Bronchial epithelial cell (primary cell): ENCODE measurements around the gene RBM10. TPM values are rescaled to one million over a fixed set of nuclear protein-coding genes. Genes with fewer than 3 reads are reported as not detected.

Source experiments
- DNase-seq: peaks from one replicate; pipeline ENCODE4 v3.0.0-alpha.2; 2010; ENCODE audit warnings: low read depth
- FAIRE-seq: peaks from 2 replicates; lab custom pipeline; 2011; peaks lifted over from hg19 to GRCh38; lab: Jason Lieb, UNC
- H3K27me3 ChIP-seq: 2 replicates; pipeline ENCODE4 v1.5.1; 2011; ENCODE audit warnings: low read length; ENCODE audit not compliant: control insufficient read depth, insufficient read depth
- H3K36me3 ChIP-seq: 2 replicates; pipeline ENCODE4 v1.5.1; 2011; ENCODE audit warnings: low read length; ENCODE audit not compliant: control insufficient read depth, insufficient read depth
- H3K4me3 ChIP-seq: 2 replicates; pipeline ENCODE4 v1.5.1; 2011; ENCODE audit warnings: mild to moderate bottlenecking, low read depth, low read length, control low read depth
- CTCF ChIP-seq: IDR thresholded peaks from 2 replicates; pipeline ENCODE4 v1.5.1; 2011; ENCODE audit warnings: mild to moderate bottlenecking, moderate library complexity, low read length, control low read depth, inconsistent platforms; ENCODE audit not compliant: insufficient read depth, severe bottlenecking
- total RNA-seq: library from RNA; depleted of rRNA; stranded (reverse); fragments of >200 nt; gene quantifications from 2 replicates; pipeline ENCODE4 v1.2.1, GENCODE V29; 2014

RBM10 gene
- total RNA-seq, 1 donor from 2014 or later: 29.0 TPM

GRCh38 chrX:47138171-47138570 is 6.8 kb upstream of the RBM10 start:
- peaks cover 1% of the 10 kb centered on the region for H3K36me3 ChIP-seq
- no peak overlapping the region for H3K4me3 ChIP-seq
- no peak for TF ChIP-seq CTCF
- FAIRE-seq (no peak), DNase-seq (no peak)
- no peaks in the 10 kb centered on the region for H3K27me3 ChIP-seq

GRCh38 chrX:47143894-47144625 is 961 bp upstream of the RBM10 start:
- FAIRE-seq (no peak), DNase-seq (peak; percentile 13)
- H3K36me3 ChIP-seq: peaks cover 1% of the 10 kb centered on the region
- H3K4me3 ChIP-seq: peak overlapping the region; percentile 76
- no peaks in the 10 kb centered on the region for H3K27me3 ChIP-seq
- no peak for TF ChIP-seq CTCF

- no peak for DNase-seq
- no peak for FAIRE-seq
- Histone ChIP-seq H3K36me3 (peaks cover 1% of the 10 kb centered on the region), H3K27me3 (no peaks in the 10 kb centered on the region), H3K4me3 (peak overlapping the region; percentile 76)
- no peak for TF ChIP-seq CTCF
Observed at GRCh38 chrX:47145395-47146120, 537 bp downstream of the RBM10 start.

DNA sequence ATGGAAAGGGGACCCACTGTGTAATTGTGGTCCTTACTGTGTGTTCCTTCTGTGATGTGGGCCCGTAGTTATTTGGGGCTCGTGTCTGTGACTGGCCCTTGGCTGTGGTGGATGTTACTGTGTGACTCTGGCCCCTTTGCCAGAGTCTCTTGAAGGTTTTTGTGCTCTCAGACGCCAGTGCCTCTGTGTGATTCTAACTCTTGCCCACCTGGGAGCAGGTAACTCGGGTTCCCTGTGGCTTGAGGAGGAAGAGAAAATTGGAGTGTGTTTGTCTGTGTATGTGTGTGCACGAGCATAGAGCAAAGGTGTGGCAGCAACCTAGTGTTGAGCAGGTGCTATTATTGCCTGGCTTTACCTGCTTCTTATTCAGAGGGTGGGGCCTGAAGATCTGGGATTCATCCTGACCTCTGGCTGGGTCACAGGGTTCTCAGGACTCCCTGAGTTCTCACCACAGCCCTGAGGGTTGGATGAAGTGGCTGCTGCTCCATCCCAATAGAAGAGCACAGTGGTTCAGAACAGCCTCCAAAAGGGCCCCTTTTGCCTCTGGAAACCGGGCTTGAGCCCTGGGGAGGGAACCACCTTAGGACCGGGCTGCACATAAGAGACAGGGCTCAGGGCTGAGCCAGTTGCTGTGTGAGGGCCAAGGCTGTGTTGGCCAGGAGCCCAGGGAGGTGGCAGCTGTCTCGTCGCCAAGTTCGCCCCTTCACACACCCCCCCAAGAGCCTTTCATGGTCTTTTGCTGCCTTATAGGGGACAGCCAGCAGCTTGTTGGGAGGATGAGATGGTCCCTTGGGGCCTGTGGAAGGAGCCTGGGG is 1.3 kb downstream of the RBM10 start:
- FAIRE-seq (no peak), DNase-seq (peak; percentile 10)
- Histone ChIP-seq H3K27me3 (no peaks in the 10 kb centered on the region), H3K4me3 (peak overlapping the region; percentile 76), H3K36me3 (peaks cover 1% of the 10 kb centered on the region)
- no peak for TF ChIP-seq CTCF

DNA sequence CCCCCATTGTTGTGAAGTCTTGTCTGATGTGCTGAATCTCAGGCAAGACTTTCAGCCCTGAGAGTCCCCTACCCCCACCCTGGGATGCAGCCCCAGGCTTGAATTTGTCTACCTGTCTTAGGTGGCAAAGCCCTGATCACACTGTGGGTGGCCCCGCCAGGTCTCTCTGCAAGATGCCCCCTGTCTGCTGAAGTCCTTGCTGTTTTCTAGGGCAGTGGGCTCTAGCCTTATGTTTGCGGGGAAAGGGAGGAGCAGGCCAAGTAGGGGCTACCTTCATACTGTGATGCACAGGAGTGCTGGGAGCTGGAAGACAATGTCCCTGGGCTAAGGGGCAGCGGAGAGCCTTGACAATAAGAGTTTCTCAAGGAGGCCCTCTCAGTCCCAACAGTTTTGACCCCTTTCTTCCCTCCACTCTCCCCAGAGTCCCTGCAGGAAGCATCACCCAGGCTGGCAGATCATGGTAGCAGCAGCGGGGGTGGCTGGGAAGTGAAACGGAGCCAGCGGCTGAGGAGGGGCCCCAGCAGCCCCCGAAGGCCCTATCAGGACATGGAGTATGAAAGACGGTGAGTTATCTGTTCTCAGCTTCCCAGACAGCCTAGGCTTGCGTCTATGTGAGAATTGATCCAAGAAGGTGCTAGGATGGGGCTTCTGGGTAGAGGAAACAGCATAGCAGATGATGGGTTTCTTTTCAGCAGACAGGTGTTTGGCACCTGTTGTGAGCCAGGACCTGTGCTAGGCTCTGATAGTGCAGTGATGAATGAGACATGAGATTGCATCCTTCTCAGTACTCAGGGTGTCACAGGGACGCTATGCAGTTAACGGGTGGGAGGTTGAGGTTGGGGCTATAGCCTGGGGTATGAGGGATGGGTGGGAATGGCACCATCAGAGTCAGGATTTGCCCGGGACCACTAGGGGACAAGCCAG is 2.2 kb downstream of the RBM10 start:
- no peaks in the 10 kb centered on the region for H3K27me3 ChIP-seq
- no peak for DNase-seq
- peaks cover 1% of the 10 kb centered on the region for H3K36me3 ChIP-seq
- no peak for FAIRE-seq
- no peak for TF ChIP-seq CTCF
- H3K4me3 ChIP-seq: no peak overlapping the region
